OCI-LY1 (cell line): ENCODE results near the gene IFT88.

Experiments
- H2AFZ ChIP-seq: fragments of 200-600 bp; sonication (generic), shearing (Covaris generic); 2 replicates; pipeline ENCODE4 v1.6.0; 2014; ENCODE audit warnings: antibody characterized with exemption, mild to moderate bottlenecking, low read length
- H3F3A ChIP-seq: fragments of 200-600 bp; sonication (generic), shearing (Covaris generic); 2 replicates; pipeline ENCODE4 v1.6.0; 2014; ENCODE audit warnings: mild to moderate bottlenecking, antibody characterized with exemption, low read length, moderate library complexity; ENCODE audit not compliant: insufficient read depth
- H3K27ac ChIP-seq: fragments of 200-600 bp; sonication (generic); 2 replicates; pipeline ENCODE4 v1.5.1; 2014; ENCODE audit warnings: low read length, mixed run types, mild to moderate bottlenecking, low read depth; ENCODE audit not compliant: poor library complexity, severe bottlenecking
- H3K27me3 ChIP-seq: fragments of 200-600 bp; sonication (generic); 2 replicates; pipeline ENCODE4 v1.6.0; 2014; ENCODE audit warnings: antibody characterized with exemption, mild to moderate bottlenecking, low read length, moderate library complexity; ENCODE audit not compliant: insufficient read depth
- H3K36me3 ChIP-seq: fragments of 200-600 bp; sonication (generic); 2 replicates; pipeline ENCODE4 v1.6.1; 2014; ENCODE audit warnings: mild to moderate bottlenecking, antibody characterized with exemption, low read length, moderate library complexity, mixed read lengths; ENCODE audit not compliant: insufficient read depth
- H3K4me1 ChIP-seq: fragments of 200-600 bp; sonication (generic); 2 replicates; pipeline ENCODE4 v1.5.1; 2014; ENCODE audit warnings: mild to moderate bottlenecking, low read length, moderate library complexity; ENCODE audit not compliant: insufficient read depth, severe bottlenecking
- H3K4me2 ChIP-seq: fragments of 200-600 bp; sonication (generic), shearing (Covaris generic); 2 replicates; pipeline ENCODE4 v1.6.1; 2014; ENCODE audit warnings: low read length
- H3K4me3 ChIP-seq: fragments of 200-600 bp; sonication (generic); 2 replicates; pipeline ENCODE4 v1.5.1; 2014; ENCODE audit warnings: low read length, low read depth, mild to moderate bottlenecking, mixed read lengths; ENCODE audit not compliant: poor library complexity, severe bottlenecking
- H3K79me2 ChIP-seq: fragments of 200-600 bp; shearing (Covaris generic); 2 replicates; pipeline ENCODE4 v1.6.1; 2016; ENCODE audit warnings: mixed run types, low read length, mixed read lengths; ENCODE audit not compliant: insufficient read depth
- H3K9ac ChIP-seq: fragments of 200-600 bp; sonication (generic), shearing (Covaris generic); 2 replicates; pipeline ENCODE4 v1.6.1; 2014; ENCODE audit warnings: mild to moderate bottlenecking, low read length, mixed read lengths
- H3K9me2 ChIP-seq: fragments of 200-600 bp; sonication (generic), shearing (Covaris generic); 2 replicates; pipeline ENCODE4 v1.6.1; 2014; ENCODE audit warnings: low read depth, mild to moderate bottlenecking, low read length, mixed read lengths
- H3K9me3 ChIP-seq: fragments of 200-600 bp; shearing (Covaris generic); 2 replicates; pipeline ENCODE4 v1.6.1; 2014; ENCODE audit warnings: low read length, mixed read lengths
- H4K20me1 ChIP-seq: fragments of 200-600 bp; sonication (generic), shearing (Covaris generic); 2 replicates; pipeline ENCODE4 v1.6.0; 2016; ENCODE audit warnings: mild to moderate bottlenecking, low read length; ENCODE audit not compliant: insufficient read depth
- EZH2 ChIP-seq: fragments of 200-600 bp; sonication (generic), shearing (Covaris generic); IDR thresholded peaks from 2 replicates; pipeline ENCODE4 v1.8.0; 2017; ENCODE audit warnings: borderline replicate concordance, mixed run types, mild to moderate bottlenecking, antibody characterized with exemption, low read length, moderate library complexity, mixed read lengths
- TF ChIP-seq, protein P1 (sequence below): fragments of 200-600 bp; sonication (generic), shearing (Covaris generic); IDR thresholded peaks from 2 replicates; pipeline ENCODE4 v1.5.1; 2017; ENCODE audit warnings: mild to moderate bottlenecking, antibody characterized with exemption, low read length, moderate library complexity, mixed read lengths

Gene IFT88

DNA sequence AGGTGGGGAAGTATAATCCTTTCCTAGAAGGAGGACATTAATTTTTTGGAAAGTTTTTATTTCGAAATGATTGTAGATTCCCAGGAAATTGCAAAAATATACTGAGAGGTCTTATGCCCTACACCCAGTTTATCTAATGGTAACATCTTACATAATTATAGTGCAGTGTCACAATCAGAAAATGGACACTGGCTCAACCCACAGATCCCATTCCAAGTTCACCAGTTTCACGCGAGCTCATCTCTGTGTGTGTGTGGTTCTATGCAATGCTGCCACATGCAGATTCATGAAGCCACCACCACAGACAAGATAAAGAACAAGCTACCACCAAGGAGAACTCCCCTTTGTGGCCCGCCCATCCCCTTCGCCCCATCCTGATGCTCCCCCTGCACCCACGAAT is 160.9 kb downstream of the IFT88 start:
- Histone ChIP-seq H3K27me3 (no peaks in the 10 kb centered on the region), H3K4me3 (no peak overlapping the region), H3K9me3 (no peaks in the 10 kb centered on the region), H3K9ac (no peak overlapping the region), H3K36me3 (no peaks in the 10 kb centered on the region), H2AFZ (no peak overlapping the region), H3K79me2 (no peaks in the 10 kb centered on the region), H3K9me2 (no peaks in the 10 kb centered on the region), H3K4me1 (no peaks in the 10 kb centered on the region), H3K4me2 (no peak overlapping the region), H3F3A (no peaks in the 10 kb centered on the region), H4K20me1 (no peaks in the 10 kb centered on the region), H3K27ac (no peak overlapping the region)
- TF ChIP-seq EZH2 = no peak
- TF ChIP-seq, protein P1, sequence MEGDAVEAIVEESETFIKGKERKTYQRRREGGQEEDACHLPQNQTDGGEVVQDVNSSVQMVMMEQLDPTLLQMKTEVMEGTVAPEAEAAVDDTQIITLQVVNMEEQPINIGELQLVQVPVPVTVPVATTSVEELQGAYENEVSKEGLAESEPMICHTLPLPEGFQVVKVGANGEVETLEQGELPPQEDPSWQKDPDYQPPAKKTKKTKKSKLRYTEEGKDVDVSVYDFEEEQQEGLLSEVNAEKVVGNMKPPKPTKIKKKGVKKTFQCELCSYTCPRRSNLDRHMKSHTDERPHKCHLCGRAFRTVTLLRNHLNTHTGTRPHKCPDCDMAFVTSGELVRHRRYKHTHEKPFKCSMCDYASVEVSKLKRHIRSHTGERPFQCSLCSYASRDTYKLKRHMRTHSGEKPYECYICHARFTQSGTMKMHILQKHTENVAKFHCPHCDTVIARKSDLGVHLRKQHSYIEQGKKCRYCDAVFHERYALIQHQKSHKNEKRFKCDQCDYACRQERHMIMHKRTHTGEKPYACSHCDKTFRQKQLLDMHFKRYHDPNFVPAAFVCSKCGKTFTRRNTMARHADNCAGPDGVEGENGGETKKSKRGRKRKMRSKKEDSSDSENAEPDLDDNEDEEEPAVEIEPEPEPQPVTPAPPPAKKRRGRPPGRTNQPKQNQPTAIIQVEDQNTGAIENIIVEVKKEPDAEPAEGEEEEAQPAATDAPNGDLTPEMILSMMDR = no peak

DNA sequence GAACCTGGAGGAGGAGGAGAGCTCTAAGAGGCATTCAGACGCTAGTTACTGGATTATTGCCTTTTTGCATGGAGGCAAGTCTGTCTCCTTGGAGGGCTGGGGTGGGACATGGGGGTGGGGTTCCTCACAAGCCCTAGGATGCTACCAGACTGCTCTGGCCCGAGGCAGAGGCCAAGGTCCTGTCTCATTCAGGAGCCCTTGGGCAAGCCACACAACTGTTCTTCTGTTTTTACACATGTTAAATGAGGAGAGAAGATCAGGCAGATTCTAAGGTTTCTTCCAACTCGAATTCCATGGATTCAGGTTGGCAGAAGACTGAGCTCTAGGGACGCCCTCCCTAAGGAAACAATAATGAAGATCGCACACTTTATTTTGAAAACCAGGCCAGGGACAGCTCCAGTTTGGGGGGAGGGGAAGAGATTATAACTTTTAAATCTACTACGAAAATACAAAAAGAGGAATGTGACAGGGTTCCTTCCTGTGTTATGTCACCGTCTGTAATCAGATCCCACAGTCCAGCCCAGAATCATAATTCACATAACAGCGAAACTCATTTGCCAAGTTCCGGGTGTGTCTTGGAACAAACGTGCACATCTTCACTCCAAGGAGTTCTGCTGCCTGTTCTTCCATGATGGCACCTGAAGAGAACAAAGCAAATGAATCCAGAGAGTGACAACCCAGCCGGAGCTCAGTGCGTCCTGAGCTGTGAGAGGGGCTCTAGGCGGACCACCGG is 161.8 kb downstream of the IFT88 start:
- H3K4me2 ChIP-seq = no peak overlapping the region
- no peak for TF ChIP-seq EZH2
- TF ChIP-seq, protein P1 = no peak

DNA sequence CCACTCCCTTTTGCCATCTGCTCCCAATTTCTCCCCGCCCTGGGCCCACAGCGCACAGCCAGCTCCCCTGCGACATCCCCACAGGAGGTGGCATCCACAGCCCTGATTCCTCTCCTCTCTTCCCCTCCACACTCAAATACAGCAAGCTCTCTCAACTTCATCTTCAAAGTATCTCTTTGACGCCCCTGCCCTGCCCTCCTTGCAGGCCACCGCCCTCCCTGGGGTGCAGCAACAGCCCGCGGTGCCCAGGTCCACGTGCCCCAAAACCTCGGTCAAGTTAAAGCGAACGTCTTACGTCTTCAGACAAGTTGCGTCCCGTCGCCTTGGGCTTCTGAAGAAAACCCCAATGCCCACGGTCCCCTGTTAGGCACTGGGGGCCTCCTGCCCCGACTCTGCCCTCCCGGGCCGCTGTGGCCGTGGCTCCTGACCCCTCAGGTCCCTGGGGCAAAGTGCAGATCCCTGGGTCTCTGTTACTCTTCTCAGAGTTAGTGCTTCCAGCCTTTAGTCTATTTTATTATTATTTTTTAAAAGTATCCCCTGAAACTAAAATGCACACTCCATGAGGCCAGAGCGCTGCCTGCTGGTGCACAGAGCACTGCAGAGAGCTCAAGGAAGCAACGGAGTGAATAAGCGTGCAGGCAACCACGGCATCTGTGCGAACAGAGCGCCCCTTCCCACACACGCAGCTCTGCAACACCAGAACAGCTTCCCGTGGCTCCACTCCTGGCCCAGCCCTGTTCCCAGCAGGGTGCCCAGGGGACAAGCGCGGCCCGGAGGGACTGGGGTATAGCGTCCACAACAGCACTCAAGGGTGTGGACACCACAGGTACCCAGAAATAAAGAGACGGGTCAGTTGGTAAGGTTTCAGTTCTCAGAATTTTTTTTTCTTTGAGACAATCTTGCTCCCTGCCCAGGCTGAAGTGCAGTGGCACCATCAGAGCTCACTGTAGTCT is 163.0 kb downstream of the IFT88 start:
- Histone ChIP-seq H3F3A (no peaks in the 10 kb centered on the region), H3K4me2 (no peak overlapping the region), H3K4me1 (no peaks in the 10 kb centered on the region), H3K9me3 (no peaks in the 10 kb centered on the region), H3K79me2 (no peaks in the 10 kb centered on the region), H3K27ac (no peak overlapping the region), H3K9me2 (no peaks in the 10 kb centered on the region), H4K20me1 (no peaks in the 10 kb centered on the region), H3K36me3 (no peaks in the 10 kb centered on the region), H2AFZ (no peak overlapping the region), H3K27me3 (no peaks in the 10 kb centered on the region), H3K4me3 (no peak overlapping the region), H3K9ac (no peak overlapping the region)
- no peak for TF ChIP-seq EZH2
- TF ChIP-seq, protein P1 = no peak

More for the DNA sequence above, 161.8 kb downstream of the IFT88 start:
- H3K27me3 ChIP-seq = no peaks in the 10 kb centered on the region
- no peak overlapping the region for H3K27ac ChIP-seq
- H3K9ac ChIP-seq = no peak overlapping the region
- H3F3A ChIP-seq = no peaks in the 10 kb centered on the region
- no peaks in the 10 kb centered on the region for H4K20me1 ChIP-seq
- no peak overlapping the region for H3K4me3 ChIP-seq
- no peaks in the 10 kb centered on the region for H3K4me1 ChIP-seq
- no peaks in the 10 kb centered on the region for H3K9me3 ChIP-seq
- H3K79me2 ChIP-seq = no peaks in the 10 kb centered on the region
- no peaks in the 10 kb centered on the region for H3K36me3 ChIP-seq
- no peak overlapping the region for H2AFZ ChIP-seq
- no peaks in the 10 kb centered on the region for H3K9me2 ChIP-seq
